ENCODE data around the gene MEIS2.

DNA sequence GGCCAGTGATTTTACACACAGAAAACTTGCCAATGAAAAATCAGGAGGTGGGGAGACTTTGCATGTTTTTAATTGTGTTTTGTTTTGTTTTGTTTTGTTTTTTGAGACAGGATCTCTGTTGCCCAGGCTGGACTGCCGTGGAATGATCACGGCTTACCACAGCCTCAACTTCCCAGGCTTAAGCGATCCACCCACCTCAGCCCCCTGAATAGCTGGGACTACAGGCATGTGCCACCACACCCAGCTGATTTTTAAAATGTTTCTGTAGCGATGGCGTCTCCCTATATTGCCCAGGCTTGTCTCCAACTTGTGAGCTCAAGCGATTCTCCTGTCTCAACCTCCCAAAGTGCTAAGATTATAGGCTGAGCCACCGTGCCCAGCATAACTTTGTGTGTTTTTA, 46.0 kb downstream of the MEIS2 start:
- TF ChIP-seq POLR2AphosphoS5 (IDR thresholded peaks at IDR 0.05; ENCODE audit: insufficient read depth in 1 of 2, low read depth in 1 of 2) (no peak), CTCF (IDR thresholded peaks at IDR 0.05) (no peak), POLR2A (IDR thresholded peaks at IDR 0.05) (no peak)

All from vagina (tissue), 2 donors.